ENCODE data around the gene ACTA1. TPM values are rescaled to one million over a fixed set of nuclear protein-coding genes. Genes with fewer than 3 reads are reported as not detected.

ACTA1 gene
- total RNA-seq, 2 donors from 2014 or later: 2.4 TPM; not detected in 1

DNA sequence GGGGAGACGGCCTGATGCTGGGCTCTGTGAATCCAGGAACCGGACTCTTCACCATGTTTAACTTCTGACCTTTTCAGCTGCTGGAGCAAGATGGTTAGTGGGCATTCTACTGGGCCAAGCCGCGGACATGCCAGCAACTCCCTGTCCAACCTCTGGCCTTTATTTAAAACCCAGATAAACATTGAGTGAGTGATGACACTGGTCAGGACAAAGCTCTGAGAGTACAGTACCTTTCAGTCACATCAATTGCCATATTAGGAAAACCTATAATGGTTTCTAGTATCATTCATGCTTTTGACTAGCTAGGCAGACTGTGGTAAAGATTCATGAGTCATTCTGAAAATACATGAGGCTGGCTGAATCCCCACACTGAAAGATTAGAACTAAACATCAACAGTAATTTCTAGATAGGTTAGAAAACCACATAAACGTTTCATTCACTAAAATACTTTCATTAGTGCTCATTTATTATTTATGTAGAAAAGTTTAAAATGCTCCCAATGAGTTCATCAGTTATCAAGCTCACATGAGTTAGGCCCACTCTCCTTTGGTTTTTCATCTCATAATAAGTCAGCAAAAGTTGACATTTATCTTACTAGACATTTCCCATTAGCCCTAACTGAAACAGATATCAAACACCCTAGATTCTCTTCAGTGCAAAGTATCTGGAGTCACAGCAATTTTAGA lies 7.1 kb upstream of the ACTA1 start:
- no peak overlapping the region for H3K9ac ChIP-seq (ENCODE audit: low read depth in 2 of 2, low read length in 2 of 2)
- no peaks in the 10 kb centered on the region for H3K36me3 ChIP-seq
- H3K4me3 ChIP-seq: no peak overlapping the region
- H3K27me3 ChIP-seq: peaks cover 4% of the 10 kb centered on the region
- TF ChIP-seq, protein P1, sequence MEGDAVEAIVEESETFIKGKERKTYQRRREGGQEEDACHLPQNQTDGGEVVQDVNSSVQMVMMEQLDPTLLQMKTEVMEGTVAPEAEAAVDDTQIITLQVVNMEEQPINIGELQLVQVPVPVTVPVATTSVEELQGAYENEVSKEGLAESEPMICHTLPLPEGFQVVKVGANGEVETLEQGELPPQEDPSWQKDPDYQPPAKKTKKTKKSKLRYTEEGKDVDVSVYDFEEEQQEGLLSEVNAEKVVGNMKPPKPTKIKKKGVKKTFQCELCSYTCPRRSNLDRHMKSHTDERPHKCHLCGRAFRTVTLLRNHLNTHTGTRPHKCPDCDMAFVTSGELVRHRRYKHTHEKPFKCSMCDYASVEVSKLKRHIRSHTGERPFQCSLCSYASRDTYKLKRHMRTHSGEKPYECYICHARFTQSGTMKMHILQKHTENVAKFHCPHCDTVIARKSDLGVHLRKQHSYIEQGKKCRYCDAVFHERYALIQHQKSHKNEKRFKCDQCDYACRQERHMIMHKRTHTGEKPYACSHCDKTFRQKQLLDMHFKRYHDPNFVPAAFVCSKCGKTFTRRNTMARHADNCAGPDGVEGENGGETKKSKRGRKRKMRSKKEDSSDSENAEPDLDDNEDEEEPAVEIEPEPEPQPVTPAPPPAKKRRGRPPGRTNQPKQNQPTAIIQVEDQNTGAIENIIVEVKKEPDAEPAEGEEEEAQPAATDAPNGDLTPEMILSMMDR (IDR thresholded peaks at IDR 0.05): no peak
- H3K9me3 ChIP-seq: no peaks in the 10 kb centered on the region
- no peaks in the 10 kb centered on the region for H3K4me1 ChIP-seq
- H3K27ac ChIP-seq: no peak overlapping the region
- DNase-seq: no peak
- intact Hi-C loops (cut with DNase I): no loop called here

DNA sequence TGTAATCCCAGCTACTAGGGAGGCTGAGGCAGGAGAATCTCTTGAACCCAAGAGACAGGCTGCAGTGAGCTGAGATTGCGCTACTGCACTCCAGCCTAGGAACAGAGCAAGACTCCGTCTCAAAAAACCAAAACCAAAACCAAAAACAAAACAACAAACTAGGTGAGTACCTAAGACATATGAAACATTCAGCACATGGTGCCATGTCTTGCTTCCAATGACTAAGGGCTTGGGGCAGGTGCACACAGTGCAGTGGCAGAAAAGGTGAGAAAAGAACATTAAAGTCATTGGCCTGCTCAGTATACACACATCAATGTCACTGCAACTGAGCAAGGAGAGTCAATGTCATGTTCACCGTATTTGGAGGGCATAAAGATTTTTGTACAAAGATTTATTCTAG lies 4.1 kb upstream of the ACTA1 start:
- Histone ChIP-seq H3K9ac (ENCODE audit: low read depth in 2 of 2, low read length in 2 of 2) (no peak overlapping the region), H3K9me3 (no peaks in the 10 kb centered on the region), H3K4me3 (no peak overlapping the region), H3K27me3 (peaks cover 25% of the 10 kb centered on the region), H3K4me1 (no peaks in the 10 kb centered on the region), H3K36me3 (no peaks in the 10 kb centered on the region), H3K27ac (no peak overlapping the region)
- intact Hi-C loops (cut with DNase I): no loop called here
- DNase-seq: no peak
- TF ChIP-seq, protein P1 (IDR thresholded peaks at IDR 0.05): no peak

DNA sequence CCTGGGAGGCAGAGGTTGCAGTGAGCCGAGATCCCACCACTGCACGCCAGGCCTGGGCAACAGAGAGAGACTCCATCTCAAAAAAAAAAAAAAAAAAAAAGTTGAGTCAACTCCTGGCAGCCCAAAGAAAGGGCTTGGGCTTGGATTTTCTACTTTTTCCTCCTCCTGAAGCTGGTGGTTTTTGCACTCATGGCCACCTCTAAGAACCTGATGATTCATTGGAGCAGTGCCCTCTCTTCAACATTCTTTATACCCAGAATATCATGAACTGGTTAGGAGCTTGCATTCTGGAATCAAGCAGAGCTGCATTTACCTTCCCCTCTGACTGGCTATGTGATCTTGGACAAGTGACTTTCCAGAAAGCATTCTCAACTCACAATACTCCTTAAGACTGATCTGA lies 3.5 kb upstream of the ACTA1 start:
- TF ChIP-seq, protein P1 (IDR thresholded peaks at IDR 0.05): no peak
- Histone ChIP-seq H3K4me1 (no peaks in the 10 kb centered on the region), H3K27ac (no peak overlapping the region), H3K27me3 (peaks cover 31% of the 10 kb centered on the region), H3K4me3 (no peak overlapping the region), H3K9me3 (no peaks in the 10 kb centered on the region), H3K9ac (ENCODE audit: low read depth in 2 of 2, low read length in 2 of 2) (no peak overlapping the region), H3K36me3 (no peaks in the 10 kb centered on the region)
- DNase-seq: no peak
- intact Hi-C loops (cut with DNase I): no loop called here

DNA sequence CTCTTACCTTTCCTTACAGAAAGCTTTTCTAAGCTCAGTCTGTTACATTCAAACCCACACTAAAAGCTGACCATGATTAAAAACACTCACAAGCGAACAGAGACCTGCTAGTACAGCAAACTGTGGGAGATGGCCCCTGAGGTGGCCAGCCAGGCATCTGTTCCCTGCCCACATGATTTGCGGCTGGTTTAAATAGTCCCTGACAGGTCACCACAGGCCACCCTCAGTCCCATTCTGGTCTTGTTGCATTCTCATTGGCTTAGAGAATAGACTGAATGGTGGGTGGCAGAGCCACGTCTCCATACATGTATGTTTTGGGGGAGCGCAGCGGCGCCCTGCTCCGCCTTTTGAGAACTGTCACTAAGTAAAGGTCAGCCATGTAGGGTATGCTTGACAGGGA lies 2.3 kb upstream of the ACTA1 start:
- H3K9ac ChIP-seq (ENCODE audit: low read depth in 2 of 2, low read length in 2 of 2): no peak overlapping the region
- H3K36me3 ChIP-seq: no peaks in the 10 kb centered on the region
- no peak for DNase-seq
- no peaks in the 10 kb centered on the region for H3K9me3 ChIP-seq
- TF ChIP-seq, protein P1 (IDR thresholded peaks at IDR 0.05): no peak
- no peak overlapping the region for H3K4me3 ChIP-seq
- H3K4me1 ChIP-seq: peaks cover 7% of the 10 kb centered on the region
- peaks cover 44% of the 10 kb centered on the region for H3K27me3 ChIP-seq
- intact Hi-C loops (cut with DNase I): no loop called here
- H3K27ac ChIP-seq: no peak overlapping the region

DNA sequence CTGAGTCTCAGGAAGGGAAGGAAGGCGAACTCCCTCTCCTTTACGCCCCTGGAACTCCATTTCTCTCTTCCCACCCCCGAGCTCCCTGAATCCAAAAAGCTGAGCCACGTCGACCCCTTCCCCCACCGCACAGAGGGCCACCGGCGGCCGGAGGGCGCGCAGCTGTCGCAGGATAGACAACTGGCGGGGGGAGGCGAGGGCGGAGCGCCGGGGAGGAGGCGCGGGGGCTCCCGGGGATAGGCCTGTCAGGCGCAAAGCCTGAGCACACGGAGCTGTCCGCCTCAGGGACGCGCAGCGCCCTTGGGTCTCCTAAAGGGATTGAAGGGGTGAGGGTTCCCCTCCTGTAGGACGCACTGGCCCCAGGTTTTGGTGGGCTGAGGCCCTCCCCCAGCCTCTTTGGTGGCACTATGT lies 752 bp upstream of the ACTA1 start:
- H3K27me3 ChIP-seq: peaks cover 54% of the 10 kb centered on the region
- DNase-seq: no peak
- TF ChIP-seq, protein P1 (IDR thresholded peaks at IDR 0.05): no peak
- H3K4me1 ChIP-seq: peaks cover 7% of the 10 kb centered on the region
- no peak overlapping the region for H3K4me3 ChIP-seq
- no peak overlapping the region for H3K27ac ChIP-seq
- intact Hi-C loops (cut with DNase I): no loop called here
- no peaks in the 10 kb centered on the region for H3K36me3 ChIP-seq
- no peak overlapping the region for H3K9ac ChIP-seq (ENCODE audit: low read depth in 2 of 2, low read length in 2 of 2)
- no peaks in the 10 kb centered on the region for H3K9me3 ChIP-seq

Measured in colonic mucosa (tissue), 4 donors.